Neural cell (in vitro differentiated cells): Measurements from ENCODE around the gene CMKLR1. TPM values are rescaled to one million over a fixed set of nuclear protein-coding genes. Genes with fewer than 3 reads are reported as not detected.

Source experiments
- H2AFZ ChIP-seq: fragments of 200-600, 300-800 bp; sonication (generic), shearing (Covaris generic); 2 replicates; pipeline ENCODE4 v1.6.0; 2014; ENCODE audit warnings: low read depth, mild to moderate bottlenecking, antibody characterized with exemption, low read length, moderate library complexity
- H3F3A ChIP-seq: fragments of 200-600 bp; shearing (Covaris generic); 2 replicates; pipeline ENCODE4 v1.6.1; 2016; ENCODE audit warnings: mild to moderate bottlenecking, moderate library complexity, mixed read lengths, antibody characterized with exemption, low read length; ENCODE audit not compliant: insufficient read depth, poor library complexity, severe bottlenecking
- H3K27ac ChIP-seq: fragments of 200-600, 300-800 bp; sonication (generic), shearing (Covaris generic); 2 replicates; pipeline ENCODE4 v1.5.1; 2014; ENCODE audit warnings: mild to moderate bottlenecking, low read length, moderate library complexity
- H3K27me3 ChIP-seq: fragments of 300-800, 200-600 bp; sonication (generic), shearing (Covaris generic); 2 replicates; pipeline ENCODE4 v1.6.0; 2014; ENCODE audit warnings: mild to moderate bottlenecking, low read depth, low read length, moderate library complexity; ENCODE audit not compliant: insufficient read depth
- H3K36me3 ChIP-seq: fragments of 300-800, 200-600 bp; sonication (generic), shearing (Covaris generic); 2 replicates; pipeline ENCODE4 v1.5.1; 2014; ENCODE audit warnings: mild to moderate bottlenecking, antibody characterized with exemption, low read length, moderate library complexity; ENCODE audit not compliant: insufficient read depth
- H3K4me2 ChIP-seq: fragments of 300-800, 200-600 bp; sonication (generic), shearing (Covaris generic); 2 replicates; pipeline ENCODE4 v1.6.0; 2014; ENCODE audit warnings: mild to moderate bottlenecking, low read length
- H3K4me3 ChIP-seq: fragments of 300-800, 200-600 bp; sonication (generic), shearing (Covaris generic); 2 replicates; pipeline ENCODE4 v1.5.1; 2014; ENCODE audit warnings: mild to moderate bottlenecking, low read length, moderate library complexity
- H3K79me2 ChIP-seq: fragments of 200-600 bp; shearing (Covaris generic); replicated peaks from 2 replicates; pipeline ENCODE4 v1.6.0; 2014; ENCODE audit warnings: mild to moderate bottlenecking, low read length, moderate library complexity; ENCODE audit not compliant: insufficient read depth
- H3K9ac ChIP-seq: fragments of 300-800, 200-600 bp; sonication (generic), shearing (Covaris generic); 2 replicates; pipeline ENCODE4 v1.6.1; 2016; ENCODE audit warnings: mild to moderate bottlenecking, low read length, mixed read lengths
- H3K9me2 ChIP-seq: fragments of 200-600 bp; shearing (Covaris generic); 2 replicates; pipeline ENCODE4 v1.6.1; 2016; ENCODE audit warnings: mild to moderate bottlenecking, low read length, mixed read lengths; ENCODE audit not compliant: insufficient read depth
- H3K9me3 ChIP-seq: fragments of 200-600, 300-800 bp; sonication (generic), shearing (Covaris generic); 2 replicates; pipeline ENCODE4 v1.6.1; 2016; ENCODE audit warnings: mild to moderate bottlenecking, mixed run types, low read length, moderate library complexity, mixed read lengths
- H4K20me1 ChIP-seq: fragments of 200-600 bp; shearing (Covaris generic); 2 replicates; pipeline ENCODE4 v1.6.1; 2016; ENCODE audit warnings: mild to moderate bottlenecking, mixed run types; ENCODE audit not compliant: insufficient read depth
- EP300 ChIP-seq: fragments of 450-650 bp; conservative IDR thresholded peaks from 2 replicates; pipeline ENCODE4 v1.6.1; 2014; ENCODE audit warnings: antibody characterized with exemption, mild to moderate bottlenecking, moderate library complexity; ENCODE audit not compliant: poor library complexity, severe bottlenecking
- EZH2 ChIP-seq: fragments of 200-600, 300-800 bp; shearing (Covaris generic), sonication (generic); IDR thresholded peaks from 2 replicates; pipeline ENCODE4 v1.6.1; 2014; ENCODE audit warnings: antibody characterized with exemption, low read length, borderline replicate concordance, mild to moderate bottlenecking; ENCODE audit not compliant: insufficient read depth, poor library complexity, severe bottlenecking
- MXI1 ChIP-seq: fragments of 450-650 bp; conservative IDR thresholded peaks from 2 replicates; pipeline ENCODE4 v1.6.1; 2014; ENCODE audit warnings: antibody characterized with exemption, mild to moderate bottlenecking; ENCODE audit not compliant: poor library complexity, severe bottlenecking
- POLR2AphosphoS5 ChIP-seq: IDR thresholded peaks from 2 replicates; pipeline ENCODE4 v1.6.1; 2012
- RAD21 ChIP-seq: fragments of 450-650 bp; conservative IDR thresholded peaks from 2 replicates; pipeline ENCODE4 v1.6.1; 2014; ENCODE audit warnings: antibody characterized with exemption, mild to moderate bottlenecking, moderate library complexity
- REST ChIP-seq: IDR thresholded peaks from 2 replicates; pipeline ENCODE4 v1.6.1; 2012; ENCODE audit warnings: borderline replicate concordance
- SMC3 ChIP-seq: fragments of 450-650 bp; conservative IDR thresholded peaks from 2 replicates; pipeline ENCODE4 v1.6.1; 2014; ENCODE audit warnings: antibody characterized with exemption, mild to moderate bottlenecking, moderate library complexity; ENCODE audit not compliant: poor library complexity
- TAF1 ChIP-seq: IDR thresholded peaks from 2 replicates; pipeline ENCODE4 v1.6.1; 2012; ENCODE audit warnings: low read depth
- polyA plus RNA-seq: library from polyadenylated mRNA; depleted of rRNA; stranded (reverse); fragments of >200 nt; gene quantifications from 2 replicates; pipeline ENCODE4 v1.2.3, GENCODE V29; 2014
- TF ChIP-seq, protein P1 (sequence below): fragments of 450-650 bp; IDR thresholded peaks from 2 replicates; pipeline ENCODE4 v1.5.1; 2014; ENCODE audit warnings: antibody characterized with exemption, mild to moderate bottlenecking, moderate library complexity; ENCODE audit not compliant: poor library complexity, severe bottlenecking

The CMKLR1 gene
- polyA plus RNA-seq, 1 donor from 2014 or later = 0.06 TPM

- no peaks in the 10 kb centered on the region for H3K36me3 ChIP-seq
- no peak for TF ChIP-seq EP300
- no peak for TF ChIP-seq REST
- no peak for TF ChIP-seq SMC3
- TF ChIP-seq EZH2 = no peak
- no peak for TF ChIP-seq MXI1
- TF ChIP-seq TAF1 = no peak
- no peak for TF ChIP-seq RAD21
- TF ChIP-seq POLR2AphosphoS5 = no peak
- TF ChIP-seq, protein P1, sequence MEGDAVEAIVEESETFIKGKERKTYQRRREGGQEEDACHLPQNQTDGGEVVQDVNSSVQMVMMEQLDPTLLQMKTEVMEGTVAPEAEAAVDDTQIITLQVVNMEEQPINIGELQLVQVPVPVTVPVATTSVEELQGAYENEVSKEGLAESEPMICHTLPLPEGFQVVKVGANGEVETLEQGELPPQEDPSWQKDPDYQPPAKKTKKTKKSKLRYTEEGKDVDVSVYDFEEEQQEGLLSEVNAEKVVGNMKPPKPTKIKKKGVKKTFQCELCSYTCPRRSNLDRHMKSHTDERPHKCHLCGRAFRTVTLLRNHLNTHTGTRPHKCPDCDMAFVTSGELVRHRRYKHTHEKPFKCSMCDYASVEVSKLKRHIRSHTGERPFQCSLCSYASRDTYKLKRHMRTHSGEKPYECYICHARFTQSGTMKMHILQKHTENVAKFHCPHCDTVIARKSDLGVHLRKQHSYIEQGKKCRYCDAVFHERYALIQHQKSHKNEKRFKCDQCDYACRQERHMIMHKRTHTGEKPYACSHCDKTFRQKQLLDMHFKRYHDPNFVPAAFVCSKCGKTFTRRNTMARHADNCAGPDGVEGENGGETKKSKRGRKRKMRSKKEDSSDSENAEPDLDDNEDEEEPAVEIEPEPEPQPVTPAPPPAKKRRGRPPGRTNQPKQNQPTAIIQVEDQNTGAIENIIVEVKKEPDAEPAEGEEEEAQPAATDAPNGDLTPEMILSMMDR = no peak
- no peak overlapping the region for H3K4me3 ChIP-seq
- no peak overlapping the region for H3K9ac ChIP-seq
- no peaks in the 10 kb centered on the region for H3K9me2 ChIP-seq
- H3F3A ChIP-seq = no peaks in the 10 kb centered on the region
- no peak overlapping the region for H3K4me2 ChIP-seq
- H3K27me3 ChIP-seq = no peaks in the 10 kb centered on the region
- H3K79me2 ChIP-seq = no peaks in the 10 kb centered on the region
- no peaks in the 10 kb centered on the region for H4K20me1 ChIP-seq
- no peak overlapping the region for H3K27ac ChIP-seq
- no peaks in the 10 kb centered on the region for H3K9me3 ChIP-seq
- H2AFZ ChIP-seq = no peak overlapping the region
Measured at GRCh38 chr12:108270849-108271143, 68.3 kb downstream of the CMKLR1 start.

DNA sequence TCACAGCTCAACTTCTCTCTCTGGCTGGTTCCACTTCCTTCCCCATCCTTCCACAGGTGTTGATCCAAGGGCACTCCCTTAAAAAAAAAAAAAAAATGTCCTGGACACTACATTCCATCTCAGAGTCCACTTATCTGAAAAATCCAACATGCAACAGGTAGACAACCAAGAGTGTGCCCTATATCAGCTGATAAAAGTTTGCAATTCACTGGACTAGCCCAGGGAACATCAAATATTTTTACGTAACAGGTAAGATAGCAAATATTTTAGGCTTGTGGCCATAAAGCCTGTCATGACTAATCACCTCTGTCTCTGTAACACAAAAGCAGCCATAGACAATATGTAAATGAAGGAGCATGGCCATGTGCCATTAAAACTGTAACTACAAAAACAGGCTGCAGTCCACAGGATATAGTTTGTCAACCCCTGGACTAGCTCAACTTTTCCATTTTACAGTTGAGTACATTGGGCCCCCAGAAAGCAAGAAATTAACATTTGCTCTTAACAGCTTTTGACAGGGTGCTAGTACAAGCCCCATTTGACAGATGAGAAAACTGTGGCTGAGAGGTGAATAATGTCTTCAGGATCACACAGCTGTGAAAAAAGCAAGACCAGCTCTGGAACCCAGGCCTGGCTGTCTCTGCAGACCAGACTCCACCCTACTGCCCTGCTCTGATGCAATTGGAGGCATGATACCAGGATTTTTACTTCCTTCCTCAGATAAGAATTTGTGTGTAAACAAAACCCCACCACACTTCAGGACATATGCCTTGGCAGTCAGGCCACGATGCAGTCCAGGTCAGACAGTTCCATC lies 68.9 kb downstream of the CMKLR1 start:
- Histone ChIP-seq H3K36me3 (no peaks in the 10 kb centered on the region), H3K4me3 (no peak overlapping the region), H3K9me3 (no peaks in the 10 kb centered on the region), H4K20me1 (no peaks in the 10 kb centered on the region), H3K27ac (no peak overlapping the region), H3K79me2 (no peaks in the 10 kb centered on the region), H3K9ac (no peak overlapping the region), H3K9me2 (no peaks in the 10 kb centered on the region), H3F3A (no peaks in the 10 kb centered on the region), H3K4me2 (no peak overlapping the region), H3K27me3 (no peaks in the 10 kb centered on the region), H2AFZ (no peak overlapping the region)
- TF ChIP-seq EZH2 (no peak), TAF1 (no peak), RAD21 (no peak)
- TF ChIP-seq, protein P1 = no peak
